Smooth muscle cell (in vitro differentiated cells): ENCODE measurements around the gene ITSN1. TPM values are rescaled to one million over a fixed set of nuclear protein-coding genes. Genes with fewer than 3 reads are reported as not detected.
"Not testable (repeated sequence)": the region's sequence is repeated elsewhere in the genome, so short reads cannot be mapped to it uniquely, and the experiment has no call there.

Source experiments
- DNase-seq: peaks from one replicate; lab custom pipeline; 2025; ENCODE audit not compliant: unreplicated experiment; lab: John Stamatoyannopoulos, UW
- H2AFZ ChIP-seq: fragments of 200-600 bp; sonication (generic); 2 replicates; pipeline ENCODE4 v1.6.0; 2016; ENCODE audit warnings: antibody characterized with exemption, low read depth, mild to moderate bottlenecking
- H3F3A ChIP-seq: fragments of 200-600 bp; sonication (generic); 2 replicates; pipeline ENCODE4 v1.6.0; 2017; ENCODE audit warnings: antibody characterized with exemption, low read depth
- H3K27ac ChIP-seq: fragments of 200-600 bp; sonication (generic); 2 replicates; pipeline ENCODE4 v1.5.1; 2016; ENCODE audit warnings: low read depth, mild to moderate bottlenecking
- H3K27me3 ChIP-seq: fragments of 200-600 bp; sonication (generic); 2 replicates; pipeline ENCODE4 v1.6.1; 2016; ENCODE audit warnings: low read depth, mild to moderate bottlenecking
- H3K36me3 ChIP-seq: fragments of 200-600 bp; sonication (generic); 2 replicates; pipeline ENCODE4 v1.5.1; 2016; ENCODE audit warnings: low read depth
- H3K4me1 ChIP-seq: fragments of 200-600 bp; sonication (generic); 2 replicates; pipeline ENCODE4 v1.5.1; 2016; ENCODE audit warnings: low read depth
- H3K4me2 ChIP-seq: fragments of 200-600 bp; sonication (generic); 2 replicates; pipeline ENCODE4 v1.6.0; 2016; ENCODE audit warnings: mild to moderate bottlenecking
- H3K4me3 ChIP-seq: fragments of 200-600 bp; sonication (generic); 2 replicates; pipeline ENCODE4 v1.5.1; 2016; ENCODE audit warnings: mild to moderate bottlenecking
- H3K79me2 ChIP-seq: fragments of 200-600 bp; sonication (generic); 2 replicates; pipeline ENCODE4 v1.6.0; 2016; ENCODE audit warnings: low read depth, mild to moderate bottlenecking
- H3K9ac ChIP-seq: fragments of 200-600 bp; sonication (generic); 2 replicates; pipeline ENCODE4 v1.6.0; 2016; ENCODE audit warnings: low read depth
- H3K9me3 ChIP-seq: fragments of 200-600 bp; sonication (generic); replicated peaks from 2 replicates; pipeline ENCODE4 v1.5.1; 2016; ENCODE audit warnings: low read depth
- H4K20me1 ChIP-seq: fragments of 200-600 bp; sonication (generic); 2 replicates; pipeline ENCODE4 v1.6.0; 2016; ENCODE audit warnings: low read depth
- CTCF ChIP-seq: fragments of 200-600 bp; sonication (generic); IDR thresholded peaks from 2 replicates; pipeline ENCODE4 v1.5.1; 2017; ENCODE audit warnings: borderline replicate concordance, mild to moderate bottlenecking, antibody characterized with exemption; ENCODE audit not compliant: insufficient read depth, poor library complexity, severe bottlenecking
- WGBS: methylation state at CpG from one replicate; pipeline ENCODE4 v1.1.7; 2016; ENCODE audit warnings: low lambda C conversion rate; 5-methylcytosine and 5-hydroxymethylcytosine counted together
- polyA plus RNA-seq: library from polyadenylated mRNA; unstranded; fragments of >200 nt; fragmentation: Nextera tagmentation; extraction: Ambion mirVana; gene quantifications from 2 replicates; pipeline ENCODE4 v1.2.1, GENCODE V29; 2016
- total RNA-seq: library from RNA; depleted of rRNA; stranded (reverse); fragments of >200 nt; gene quantifications from 2 replicates; pipeline ENCODE4 v1.2.3, GENCODE V29; 2014

The ITSN1 gene
- total and polyA plus RNA-seq, 2 experiments from 2014 or later: 36.4 to 76.5 TPM

- H3K4me2 ChIP-seq: no peak overlapping the region
- peaks cover 87% of the 10 kb centered on the region for H3K79me2 ChIP-seq
- DNase-seq: no peak
- H3K4me1 ChIP-seq: peaks cover 6% of the 10 kb centered on the region
- no peak overlapping the region for H3K9ac ChIP-seq
- no peak overlapping the region for H2AFZ ChIP-seq
- no peaks in the 10 kb centered on the region for H3K9me3 ChIP-seq
- no peak overlapping the region for H3K27ac ChIP-seq
- TF ChIP-seq CTCF: no peak
- H3K27me3 ChIP-seq: no peaks in the 10 kb centered on the region
- 78% methylated on average over 3 of the region's 3 CpGs for WGBS
- peaks cover 4% of the 10 kb centered on the region for H3F3A ChIP-seq
- H3K4me3 ChIP-seq: no peak overlapping the region
- H3K36me3 ChIP-seq: no peaks in the 10 kb centered on the region
- peaks cover 46% of the 10 kb centered on the region for H4K20me1 ChIP-seq
Observed at GRCh38 chr21:33712022-33712803, 69.9 kb downstream of the ITSN1 start.

GRCh38 chr21:33721081-33721480 is 78.8 kb downstream of the ITSN1 start:
- Histone ChIP-seq H3K36me3 (peaks cover 11% of the 10 kb centered on the region), H3K4me3 (no peak overlapping the region), H3K27ac (no peak overlapping the region), H3K79me2 (peaks cover 27% of the 10 kb centered on the region), H3F3A (no peaks in the 10 kb centered on the region), H3K9me3 (no peaks in the 10 kb centered on the region), H2AFZ (no peak overlapping the region), H3K4me1 (no peaks in the 10 kb centered on the region), H3K4me2 (no peak overlapping the region), H3K9ac (no peak overlapping the region), H4K20me1 (peaks cover under 1% of the 10 kb centered on the region), H3K27me3 (no peaks in the 10 kb centered on the region)
- 94% methylated on average over 2 of the region's 2 CpGs for WGBS
- TF ChIP-seq CTCF: no peak
- no peak for DNase-seq

GRCh38 chr21:33729139-33729538 is 86.8 kb downstream of the ITSN1 start:
- not testable (repeated sequence) for H4K20me1 ChIP-seq, H3K4me3 ChIP-seq
- WGBS: 96% methylated on average over 3 of the region's 3 CpGs

GRCh38 chr21:33729641-33730040 is 87.3 kb downstream of the ITSN1 start:
- no peak for DNase-seq
- H3K27me3 ChIP-seq: no peaks in the 10 kb centered on the region
- WGBS: 68% methylated on average over 2 of the region's 2 CpGs
- H3K36me3 ChIP-seq: peaks cover under 1% of the 10 kb centered on the region
- H3F3A ChIP-seq: peaks cover 15% of the 10 kb centered on the region
- H3K4me3 ChIP-seq: no peak overlapping the region
- H3K9ac ChIP-seq: no peak overlapping the region
- H4K20me1 ChIP-seq: peaks cover under 1% of the 10 kb centered on the region
- no peak overlapping the region for H3K4me2 ChIP-seq
- no peak overlapping the region for H3K27ac ChIP-seq
- no peaks in the 10 kb centered on the region for H3K79me2 ChIP-seq
- H3K9me3 ChIP-seq: no peaks in the 10 kb centered on the region
- no peak for TF ChIP-seq CTCF
- no peak overlapping the region for H2AFZ ChIP-seq
- peaks cover 3% of the 10 kb centered on the region for H3K4me1 ChIP-seq

More at GRCh38 chr21:33729139-33729538, 86.8 kb downstream of the ITSN1 start:
- H3F3A ChIP-seq: peaks cover 14% of the 10 kb centered on the region
- not testable (repeated sequence) for H3K36me3 ChIP-seq, H3K4me1 ChIP-seq, H3K27me3 ChIP-seq, DNase-seq, H3K9me3 ChIP-seq, H3K4me2 ChIP-seq, H3K79me2 ChIP-seq, H2AFZ ChIP-seq, H3K27ac ChIP-seq, H3K9ac ChIP-seq
